GM20000 (cell line): ENCODE data around the gene ELMO1.

ENCODE experiments used
- DNase-seq: peaks from one replicate; pipeline ENCODE4 v3.0.0; 2012; ENCODE audit warnings: low spot score
- TF ChIP-seq, protein P1 (sequence below): IDR thresholded peaks from 2 replicates; pipeline ENCODE4 v1.5.1; 2012; ENCODE audit warnings: mild to moderate bottlenecking, control low read depth; ENCODE audit errors: extremely low read depth, missing control alignments

Gene ELMO1

DNA sequence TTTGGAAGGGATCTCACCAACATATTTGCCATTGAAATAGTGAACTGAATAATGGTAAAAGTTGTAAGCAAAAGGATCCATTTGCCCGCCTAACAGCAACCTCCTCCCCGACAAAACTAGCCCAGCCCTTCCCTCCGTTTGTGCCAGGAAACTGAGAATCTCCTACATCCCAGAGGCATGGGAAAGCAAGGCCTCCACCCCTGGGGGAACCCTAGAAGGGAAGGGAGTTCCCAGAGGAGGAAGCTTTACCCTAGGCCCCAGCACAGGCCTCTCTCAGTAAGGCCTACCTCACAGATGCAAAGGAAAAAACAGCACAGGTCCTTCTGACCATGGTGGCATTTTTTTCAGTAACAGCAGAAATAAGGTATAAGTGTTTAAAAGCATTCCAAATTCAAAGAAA lies 229.7 kb downstream of the ELMO1 start:
- DNase-seq, result no peak
- TF ChIP-seq, protein P1, sequence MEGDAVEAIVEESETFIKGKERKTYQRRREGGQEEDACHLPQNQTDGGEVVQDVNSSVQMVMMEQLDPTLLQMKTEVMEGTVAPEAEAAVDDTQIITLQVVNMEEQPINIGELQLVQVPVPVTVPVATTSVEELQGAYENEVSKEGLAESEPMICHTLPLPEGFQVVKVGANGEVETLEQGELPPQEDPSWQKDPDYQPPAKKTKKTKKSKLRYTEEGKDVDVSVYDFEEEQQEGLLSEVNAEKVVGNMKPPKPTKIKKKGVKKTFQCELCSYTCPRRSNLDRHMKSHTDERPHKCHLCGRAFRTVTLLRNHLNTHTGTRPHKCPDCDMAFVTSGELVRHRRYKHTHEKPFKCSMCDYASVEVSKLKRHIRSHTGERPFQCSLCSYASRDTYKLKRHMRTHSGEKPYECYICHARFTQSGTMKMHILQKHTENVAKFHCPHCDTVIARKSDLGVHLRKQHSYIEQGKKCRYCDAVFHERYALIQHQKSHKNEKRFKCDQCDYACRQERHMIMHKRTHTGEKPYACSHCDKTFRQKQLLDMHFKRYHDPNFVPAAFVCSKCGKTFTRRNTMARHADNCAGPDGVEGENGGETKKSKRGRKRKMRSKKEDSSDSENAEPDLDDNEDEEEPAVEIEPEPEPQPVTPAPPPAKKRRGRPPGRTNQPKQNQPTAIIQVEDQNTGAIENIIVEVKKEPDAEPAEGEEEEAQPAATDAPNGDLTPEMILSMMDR, result no peak

DNA sequence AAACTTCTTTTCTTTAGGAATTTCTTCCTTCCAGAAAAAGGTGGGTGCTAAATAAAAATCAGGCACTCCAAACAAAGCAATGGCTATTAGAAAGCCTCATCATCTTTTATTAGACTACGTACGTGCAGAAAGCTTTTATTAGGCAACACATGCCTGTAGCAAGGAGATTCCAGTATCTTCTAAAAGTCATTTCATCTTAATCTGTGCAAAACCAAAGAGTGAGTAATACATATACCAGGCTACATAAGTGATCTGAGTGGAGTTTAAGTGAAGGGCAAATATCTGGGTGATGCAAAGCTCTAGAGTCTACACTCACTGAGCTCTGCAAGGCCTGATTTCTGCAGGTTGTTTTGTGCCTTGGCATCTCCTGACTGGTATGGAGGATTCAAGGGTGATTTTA lies 231.7 kb downstream of the ELMO1 start:
- DNase-seq, result no peak
- TF ChIP-seq, protein P1, result no peak

DNA sequence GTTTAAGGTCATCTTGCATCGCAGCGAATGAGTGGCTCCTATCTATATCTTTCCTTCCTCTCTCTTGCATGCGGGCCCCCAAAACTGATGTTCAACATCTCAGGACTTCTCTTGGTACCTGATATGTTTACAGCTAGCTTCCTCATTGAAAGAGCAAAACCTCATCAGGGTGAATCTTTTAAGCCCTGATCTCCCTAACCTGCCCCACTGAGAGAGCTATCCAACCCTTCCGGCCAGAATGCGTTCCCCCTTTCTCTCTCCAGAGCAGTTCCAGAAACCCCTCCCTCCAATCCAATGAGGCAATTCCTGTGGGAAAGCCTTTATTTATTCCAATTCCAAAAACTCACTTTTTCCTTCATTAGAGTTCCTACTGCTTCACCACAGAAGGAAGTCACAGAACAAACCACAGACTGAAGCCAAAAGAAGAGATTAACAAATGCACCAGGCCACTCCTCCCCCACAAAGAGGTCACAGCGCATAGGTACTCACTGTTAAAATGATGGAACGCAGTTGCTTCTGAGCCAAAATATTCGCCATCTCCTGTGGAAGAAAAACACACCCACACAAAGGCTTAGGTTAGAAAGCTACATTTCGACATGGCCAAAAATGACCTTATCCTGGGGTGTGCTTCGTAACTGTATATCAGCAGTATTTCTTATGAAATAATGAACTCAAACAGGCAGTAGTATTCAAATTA lies 232.4 kb downstream of the ELMO1 start:
- TF ChIP-seq, protein P1, result no peak
- no peak for DNase-seq

DNA sequence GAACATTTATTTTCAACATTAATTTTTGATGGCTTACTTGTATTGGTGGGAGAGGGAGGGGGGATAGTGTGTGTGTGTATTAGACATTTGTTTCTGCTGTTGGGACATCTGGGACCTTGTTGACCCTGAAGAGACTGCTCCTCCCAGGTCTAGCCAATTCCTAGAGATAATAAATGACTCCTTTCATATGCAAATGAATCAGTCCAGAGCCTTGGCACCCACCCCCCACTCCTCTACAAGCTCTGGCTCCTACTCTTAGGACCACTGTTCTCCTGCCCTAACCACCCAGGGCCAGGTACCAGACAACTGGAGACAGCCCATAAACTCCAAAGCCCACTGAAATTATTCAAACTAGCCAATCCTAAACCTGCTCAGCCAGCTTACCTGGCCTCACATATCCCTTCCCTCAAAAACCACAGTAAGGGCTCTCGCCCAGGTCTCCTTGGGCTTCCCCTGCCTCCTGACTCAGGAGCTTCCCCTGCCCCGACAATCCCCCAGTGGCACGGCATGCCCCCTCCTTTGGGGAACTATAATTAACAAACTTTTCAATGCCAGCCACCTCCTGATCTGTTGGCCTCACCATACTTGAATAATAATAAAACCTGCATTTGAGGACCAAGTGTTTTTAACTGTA lies 233.3 kb downstream of the ELMO1 start:
- TF ChIP-seq, protein P1, result no peak
- no peak for DNase-seq

DNA sequence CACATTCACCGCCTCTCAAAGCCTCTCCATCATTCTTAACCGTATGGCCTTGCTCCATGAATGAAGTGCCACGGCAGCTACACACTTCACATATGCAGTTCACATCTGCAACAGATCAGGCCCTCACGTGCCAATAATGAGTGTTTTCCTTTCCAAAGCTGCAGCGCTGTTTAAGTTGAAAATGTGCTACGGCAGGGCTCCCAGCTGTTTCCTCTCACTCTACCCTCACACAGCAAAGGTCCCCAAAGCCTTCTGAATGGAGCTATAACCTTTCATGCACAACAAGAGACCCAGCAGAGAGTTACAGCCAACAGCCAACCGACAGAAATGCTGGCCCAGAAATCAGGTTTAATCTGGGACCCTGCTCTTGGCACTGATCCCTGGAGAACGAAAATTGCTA lies 236.1 kb downstream of the ELMO1 start:
- DNase-seq, result no peak
- TF ChIP-seq, protein P1, result no peak

DNA sequence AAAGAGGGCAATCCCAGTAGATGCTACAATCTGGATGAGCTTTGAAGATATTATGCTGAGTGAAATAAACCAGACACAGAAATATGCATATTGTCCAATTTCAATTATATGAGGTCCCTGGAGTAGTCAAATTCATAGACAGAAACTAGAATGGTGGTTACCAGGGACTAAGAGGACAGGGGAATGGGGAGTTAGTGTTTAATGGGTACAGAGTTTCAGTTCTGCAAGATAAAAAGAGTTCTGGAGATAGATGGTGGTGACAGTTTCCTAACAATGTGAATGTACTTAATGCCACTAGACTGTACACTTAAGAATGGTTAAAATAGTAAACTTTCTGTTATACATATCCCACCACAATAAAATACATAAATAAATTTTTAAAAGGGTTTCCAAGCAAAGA lies 236.6 kb downstream of the ELMO1 start:
- no peak for DNase-seq
- TF ChIP-seq, protein P1, result no peak

DNA sequence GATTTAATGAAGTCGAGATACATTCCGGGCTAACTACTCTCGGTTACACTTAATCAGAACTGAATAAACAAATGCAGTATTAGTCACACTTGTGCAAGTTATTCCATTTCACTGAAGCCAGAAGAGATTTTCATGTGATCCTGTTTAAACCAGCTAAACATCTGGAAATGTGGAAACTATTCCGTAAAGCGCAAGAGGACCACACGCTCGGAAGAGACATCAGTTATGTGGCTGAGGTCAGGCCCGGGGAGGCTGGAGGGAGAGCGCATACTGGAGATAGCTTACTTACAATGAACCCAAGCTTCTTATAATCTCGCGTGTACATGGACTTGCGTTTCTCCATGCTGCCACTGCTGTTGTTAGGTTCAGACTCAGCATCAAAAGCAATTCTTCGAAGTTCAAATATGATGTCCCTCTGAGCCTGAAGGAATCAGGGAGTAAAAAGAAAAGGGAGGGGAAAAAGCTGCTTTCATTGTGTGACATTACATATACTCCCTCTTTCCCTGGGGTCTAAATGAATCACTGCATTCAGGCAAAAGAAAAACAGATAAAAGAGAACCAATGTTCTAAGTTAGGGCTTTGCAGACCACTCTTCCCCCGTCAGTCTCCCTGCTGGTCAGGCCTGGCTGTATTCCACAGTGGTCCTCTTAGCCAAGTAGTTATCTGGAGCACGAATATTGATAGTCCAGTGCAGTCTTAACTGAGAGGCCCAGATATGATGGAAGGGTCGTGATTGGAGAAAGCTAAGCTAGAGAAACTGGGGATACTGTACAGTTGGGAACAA lies 237.4 kb downstream of the ELMO1 start:
- DNase-seq, result no peak
- TF ChIP-seq, protein P1, result no peak
